Panc1 (cell line): ENCODE results near the gene DKK3. TPM values are rescaled to one million over a fixed set of nuclear protein-coding genes. Genes with fewer than 3 reads are reported as not detected.

Source experiments
- ATAC-seq: fragments of 200-7000 bp; cut with Tn5 transposase; 2 replicates; pipeline ENCODE4 v1.9.1; 2020; ENCODE audit warnings: mild to moderate bottlenecking, moderate library complexity
- BruUV-seq: library from RNA; stranded (reverse); fragments of 400-500 nt; replicated peaks from 2 replicates; lab custom pipeline; 2021; lab: Mats Ljungman, UMichigan
- CTCF ChIA-PET: fragments of 300-600 bp; sonication (Branson Sonifier 250); formaldehyde crosslinking; loops from one replicate; lab custom pipeline; 2022; ENCODE audit warnings: antibody characterized with exemption; lab: Charles Lee
- POLR2A ChIA-PET: fragments of 300-600 bp; sonication (Branson Sonifier 250); formaldehyde crosslinking; loops from one replicate; lab custom pipeline; 2022; ENCODE audit warnings: antibody characterized with exemption; lab: Charles Lee
- DNase-seq: peaks from one replicate; pipeline ENCODE4 v3.0.0-alpha.2; 2010; ENCODE audit warnings: low read depth, low spot score
- H3K27ac ChIP-seq: 2 replicates; pipeline ENCODE4 v1.5.1; 2011; ENCODE audit warnings: mild to moderate bottlenecking, low read length, inconsistent platforms
- H3K27me3 ChIP-seq: fragments of 200-500 bp; sonication (Bioruptor generic); 2 replicates; pipeline ENCODE4 v1.6.0; 2014; ENCODE audit warnings: low read length, inconsistent platforms; ENCODE audit not compliant: control insufficient read depth, insufficient read depth
- H3K36me3 ChIP-seq: fragments of 200-500 bp; sonication (Bioruptor generic); 2 replicates; pipeline ENCODE4 v1.5.1; 2014; ENCODE audit warnings: inconsistent platforms, mild to moderate bottlenecking, low read length, moderate library complexity; ENCODE audit not compliant: control insufficient read depth, insufficient read depth
- H3K4me1 ChIP-seq: 2 replicates; pipeline ENCODE4 v1.5.1; 2011; ENCODE audit warnings: inconsistent platforms, mild to moderate bottlenecking, low read length, moderate library complexity; ENCODE audit not compliant: control insufficient read depth, insufficient read depth
- H3K4me3 ChIP-seq, 2 experiments: 2 replicates each; pipeline ENCODE4 v1.5.1; 2011 to 2012; ENCODE audit warnings: low read depth in 2 of 2, low read length in 2 of 2, mild to moderate bottlenecking in 2 of 2, inconsistent platforms in 1 of 2, moderate library complexity in 1 of 2
- H3K9me3 ChIP-seq: fragments of 200-500 bp; sonication (Bioruptor generic); 2 replicates; pipeline ENCODE4 v1.5.1; 2014; ENCODE audit warnings: low read depth, mild to moderate bottlenecking, inconsistent platforms, low read length, moderate library complexity; ENCODE audit not compliant: control insufficient read depth, insufficient read depth
- CTCF ChIP-seq: fragments of 450-650 bp; IDR thresholded peaks from 2 replicates; pipeline ENCODE4 v1.5.1; 2017; ENCODE audit warnings: mild to moderate bottlenecking
- POLR2AphosphoS5 ChIP-seq: IDR thresholded peaks from 2 replicates; pipeline ENCODE4 v1.6.1; 2012; ENCODE audit warnings: mild to moderate bottlenecking, low read depth, low read length, moderate library complexity
- REST ChIP-seq, 2 experiments: IDR thresholded peaks; 2 replicates each; pipeline ENCODE4 v1.6.1; 2011 to 2012; ENCODE audit warnings: low read depth in 2 of 2, control low read depth in 1 of 2, low read length in 1 of 2, mild to moderate bottlenecking in 1 of 2, moderate library complexity in 1 of 2; ENCODE audit not compliant: insufficient read depth in 1 of 2
- SIN3A ChIP-seq: IDR thresholded peaks from 2 replicates; pipeline ENCODE4 v1.6.1; 2012; ENCODE audit warnings: low read depth, mild to moderate bottlenecking, low read length, moderate library complexity, borderline replicate concordance; ENCODE audit not compliant: insufficient read depth
- TCF7L2 ChIP-seq: IDR thresholded peaks from 2 replicates; pipeline ENCODE4 v1.6.1; 2011; ENCODE audit warnings: mild to moderate bottlenecking, low read depth, low read length, inconsistent platforms
- in situ Hi-C: cut with HindIII; loops from 2 replicates; pipeline ENCODE4 v1.10.0; 2016; ENCODE audit warnings: low sequenced_read_pairs, low pct_unique_long_range_greater_than_20kb
- intact Hi-C: fragments of 100-400 bp; cut with micrococcal nuclease; formaldehyde crosslinking; loops from one replicate; pipeline ENCODE4 v1.10.0; 2022; ENCODE audit not compliant: unreplicated experiment
- total RNA-seq: library from RNA; stranded (reverse); gene quantifications from one replicate; pipeline ENCODE4 v1.2.1, GENCODE V29; 2021; ENCODE audit not compliant: unreplicated experiment

DKK3 gene
- total RNA-seq, 1 experiment from 2014 or later, result 116 TPM

- DNase-seq (no peak), ATAC-seq (no peak)
- Histone ChIP-seq H3K27me3 (no peaks in the 10 kb centered on the region), H3K36me3 (no peaks in the 10 kb centered on the region), H3K9me3 (no peaks in the 10 kb centered on the region), H3K4me1 (peaks cover 19% of the 10 kb centered on the region), H3K27ac (peak overlapping the region; percentile 20; the same call in 1 of the 2 replicates), H3K4me3 (no peak overlapping the region)
- intact Hi-C loops, result no loop called here
- TF ChIP-seq POLR2AphosphoS5 (no peak), SIN3A (no peak), TCF7L2 (no peak), REST (IDR thresholded peaks at IDR 0.05; ENCODE audit: insufficient read depth in 1 of 2, low read depth in 2 of 2, low read length in 1 of 2) (no peak), CTCF (no peak)
- CTCF ChIA-PET, result no interaction called here
- in situ Hi-C loops, result no loop called here
- BruUV-seq, result no TSS peak
- POLR2A ChIA-PET, result no interaction called here
These were observed 19.7 kb downstream of the DKK3 start for GRCh38 chr11:11988681-11989261.

- peak overlapping the region; percentile 20; the same call in 1 of the 2 replicates for H3K27ac ChIP-seq
- no peaks in the 10 kb centered on the region for H3K27me3 ChIP-seq
- no peaks in the 10 kb centered on the region for H3K36me3 ChIP-seq
- intact Hi-C loops (no loop called here), in situ Hi-C loops (no loop called here)
- H3K9me3 ChIP-seq, result no peaks in the 10 kb centered on the region
- H3K4me1 ChIP-seq, result peaks cover 15% of the 10 kb centered on the region
- TF ChIP-seq TCF7L2, result no peak
- TF ChIP-seq CTCF, result no peak
- no peak for TF ChIP-seq REST (IDR thresholded peaks at IDR 0.05; ENCODE audit: insufficient read depth in 1 of 2, low read depth in 2 of 2, low read length in 1 of 2)
- TF ChIP-seq POLR2AphosphoS5, result no peak
- TF ChIP-seq SIN3A, result no peak
- POLR2A ChIA-PET, result no interaction called here
- no peak for ATAC-seq
- CTCF ChIA-PET, result no interaction called here
- no TSS peak for BruUV-seq
- DNase-seq, result no peak
- H3K4me3 ChIP-seq, result no peak overlapping the region
These were observed 20.3 kb downstream of the DKK3 start for GRCh38 chr11:11988099-11988651.
